H1 (cell line): Measurements from ENCODE around the gene GALNT17. TPM values are rescaled to one million over a fixed set of nuclear protein-coding genes. Genes with fewer than 3 reads are reported as not detected.

ENCODE experiments used
- CTCF ChIA-PET: fragments of 300-600 bp; sonication (Branson Sonifier 250); formaldehyde crosslinking; loops from one replicate; lab custom pipeline; 2021; ENCODE audit not compliant: partially characterized antibody; lab: Charles Lee
- POLR2A ChIA-PET: fragments of 300-600 bp; sonication (Branson Sonifier 250); formaldehyde crosslinking; loops from one replicate; lab custom pipeline; 2021; ENCODE audit warnings: inconsistent platforms; ENCODE audit not compliant: partially characterized antibody; lab: Charles Lee
- DNase-seq, 2 experiments: peaks; one replicate each; pipeline versions ENCODE4 v3.0.0 to v3.0.0-alpha.2; 2010 to 2022; ENCODE audit warnings: low spot score in 2 of 2, low read depth in 1 of 2, mixed read lengths in 1 of 2
- FAIRE-seq: peaks from 2 replicates; lab custom pipeline; 2011; peaks lifted over from hg19 to GRCh38; lab: Jason Lieb, UNC
- H2AFZ ChIP-seq: 2 replicates; pipeline ENCODE4 v1.8.1; 2012; ENCODE audit warnings: low read length, inconsistent platforms
- H2AK5ac ChIP-seq: 2 replicates; pipeline ENCODE4 v1.6.1; 2013; ENCODE audit warnings: low read depth, low read length
- H2BK120ac ChIP-seq: replicated peaks from 2 replicates; pipeline ENCODE3; 2013; ENCODE audit warnings: low read depth, low read length, inconsistent platforms
- H2BK12ac ChIP-seq: 2 replicates; pipeline ENCODE4 v1.6.1; 2013; ENCODE audit warnings: low read depth, low read length
- H2BK15ac ChIP-seq: 2 replicates; pipeline ENCODE4 v1.6.1; 2013; ENCODE audit warnings: low read length
- H2BK20ac ChIP-seq: 2 replicates; pipeline ENCODE4 v1.6.1; 2013; ENCODE audit warnings: low read length
- H2BK5ac ChIP-seq: 2 replicates; pipeline ENCODE4 v1.6.1; 2013; ENCODE audit warnings: low read depth, low read length
- H3K14ac ChIP-seq: 2 replicates; pipeline ENCODE4 v1.6.1; 2013; ENCODE audit warnings: inconsistent platforms; ENCODE audit not compliant: insufficient read length
- H3K18ac ChIP-seq: 2 replicates; pipeline ENCODE4 v1.6.1; 2013; ENCODE audit warnings: low read length; ENCODE audit errors: extremely low read depth
- H3K23ac ChIP-seq: 2 replicates; pipeline ENCODE4 v1.6.1; 2013; ENCODE audit warnings: inconsistent platforms; ENCODE audit not compliant: insufficient read length
- H3K23me2 ChIP-seq: 2 replicates; pipeline ENCODE4 v1.6.1; 2013; ENCODE audit warnings: low read depth, low read length
- H3K27ac ChIP-seq: 2 replicates; pipeline ENCODE4 v1.6.1; 2011; ENCODE audit warnings: low read depth, low read length, inconsistent platforms
- H3K27me3 ChIP-seq, 4 experiments: replicated peaks in 1 of 4; 1 replicate in 1 of 4; 2 replicates in 3 of 4; pipeline versions ENCODE4 v1.6.1 to v1.8.1; 2011 to 2013; ENCODE audit warnings: low read length in 3 of 4, mild to moderate bottlenecking in 3 of 4, inconsistent platforms in 2 of 4, mixed read lengths in 2 of 4, moderate library complexity in 1 of 4; ENCODE audit not compliant: control insufficient read depth in 3 of 4, insufficient read depth in 3 of 4; ENCODE audit errors: extremely low read depth in 1 of 4
- H3K36me3 ChIP-seq, 4 experiments: 2 replicates each; pipeline versions ENCODE4 v1.6.1 to v1.8.1; 2011 to 2013; ENCODE audit warnings: mild to moderate bottlenecking in 4 of 4, low read length in 3 of 4, moderate library complexity in 2 of 4, control low read depth in 1 of 4, inconsistent platforms in 1 of 4; ENCODE audit not compliant: insufficient read depth in 4 of 4, control insufficient read depth in 2 of 4
- H3K4ac ChIP-seq: replicated peaks from 2 replicates; pipeline ENCODE3; 2013; ENCODE audit warnings: low read length, low read depth, mixed read lengths, inconsistent platforms; ENCODE audit not compliant: insufficient read length
- H3K4me1 ChIP-seq, 4 experiments: replicated peaks in 1 of 4; 1 replicate in 1 of 4; 2 replicates in 3 of 4; pipeline versions ENCODE4 v1.6.1 to v1.8.1; 2011 to 2013; ENCODE audit warnings: low read length in 3 of 4, inconsistent platforms in 2 of 4, mixed read lengths in 1 of 4; ENCODE audit not compliant: insufficient read depth in 4 of 4, control insufficient read depth in 3 of 4
- H3K4me2 ChIP-seq, 2 experiments: 2 replicates each; pipeline versions ENCODE4 v1.6.1 to v1.8.1; 2011 to 2013; ENCODE audit warnings: low read depth in 2 of 2, low read length in 2 of 2, control low read depth in 1 of 2, inconsistent platforms in 1 of 2, mild to moderate bottlenecking in 1 of 2; ENCODE audit not compliant: insufficient read depth in 1 of 2
- H3K4me3 ChIP-seq, 4 experiments: fragments of 200-600, 300-600 bp in 1 of 4; sonication (generic), shearing (Covaris generic), sonication (Bioruptor Twin) in 1 of 4; 2 replicates each; pipeline versions ENCODE4 v1.5.1 to v1.8.1; 2011 to 2016; ENCODE audit warnings: low read length in 4 of 4, low read depth in 3 of 4, control low read depth in 2 of 4, inconsistent platforms in 2 of 4, mild to moderate bottlenecking in 2 of 4, mixed read lengths in 1 of 4, moderate library complexity in 1 of 4; ENCODE audit not compliant: insufficient read depth in 2 of 4; ENCODE audit errors: extremely low read depth in 1 of 4
- H3K56ac ChIP-seq: replicated peaks from 2 replicates; pipeline ENCODE3; 2013; ENCODE audit warnings: low read depth, mild to moderate bottlenecking, mixed read lengths, low read length, inconsistent platforms; ENCODE audit not compliant: insufficient read length
- H3K79me1 ChIP-seq: 2 replicates; pipeline ENCODE4 v1.6.1; 2013; ENCODE audit warnings: low read depth, low read length, control low read depth
- H3K79me2 ChIP-seq, 2 experiments: 2 replicates each; pipeline versions ENCODE4 v1.6.1 to v1.8.1; 2012 to 2013; ENCODE audit warnings: low read length in 2 of 2, mild to moderate bottlenecking in 2 of 2, inconsistent platforms in 1 of 2; ENCODE audit not compliant: insufficient read depth in 2 of 2, control insufficient read depth in 1 of 2
- H3K9ac ChIP-seq, 4 experiments: replicated peaks in 1 of 4; 1 replicate in 1 of 4; 2 replicates in 3 of 4; pipeline versions ENCODE4 v1.6.1 to v1.8.1; 2011 to 2013; ENCODE audit warnings: low read depth in 3 of 4, low read length in 3 of 4, control low read depth in 2 of 4, mild to moderate bottlenecking in 2 of 4, moderate library complexity in 2 of 4, inconsistent platforms in 1 of 4; ENCODE audit errors: extremely low read depth in 1 of 4
- H3K9me3 ChIP-seq, 2 experiments: 2 replicates each; pipeline versions ENCODE4 v1.6.1 to v1.8.1; 2012 to 2013; ENCODE audit warnings: mild to moderate bottlenecking in 2 of 2, moderate library complexity in 2 of 2, control low read depth in 1 of 2, inconsistent platforms in 1 of 2, low read depth in 1 of 2, low read length in 1 of 2, mixed read lengths in 1 of 2; ENCODE audit not compliant: insufficient read depth in 2 of 2
- H4K20me1 ChIP-seq, 2 experiments: replicated peaks in 1 of 2; 2 replicates each; pipeline versions ENCODE3 to v1.8.1; 2011 to 2013; ENCODE audit warnings: inconsistent platforms in 2 of 2, low read length in 2 of 2, mild to moderate bottlenecking in 1 of 2; ENCODE audit not compliant: insufficient read depth in 2 of 2, control insufficient read depth in 1 of 2
- H4K5ac ChIP-seq: 2 replicates; pipeline ENCODE4 v1.6.1; 2013; ENCODE audit warnings: low read length, low read depth, mixed read lengths, inconsistent platforms; ENCODE audit not compliant: insufficient read length
- H4K8ac ChIP-seq: 2 replicates; pipeline ENCODE4 v1.8.0; 2013; ENCODE audit warnings: mild to moderate bottlenecking, moderate library complexity, low read length, inconsistent platforms; ENCODE audit not compliant: insufficient read depth; ENCODE audit errors: extremely low read depth
- H4K91ac ChIP-seq: replicated peaks from 2 replicates; pipeline ENCODE3; 2013; ENCODE audit warnings: low read length, mixed read lengths, inconsistent platforms; ENCODE audit not compliant: insufficient read length
- BACH1 ChIP-seq: IDR thresholded peaks from 2 replicates; pipeline ENCODE4 v1.6.1; 2012; ENCODE audit warnings: low read length, improper control_type of control experiment
- BRCA1 ChIP-seq: IDR thresholded peaks from 2 replicates; pipeline ENCODE4 v1.6.1; 2012; ENCODE audit warnings: low read depth, low read length, improper control_type of control experiment
- CBX5 ChIP-seq: fragments of 300-800, 300-1000 bp; sonication (generic); IDR thresholded peaks from 2 replicates; pipeline ENCODE4 v1.7.1; 2016; ENCODE audit warnings: antibody characterized with exemption, low read length, low read depth
- EGR1 ChIP-seq: IDR thresholded peaks from 2 replicates; pipeline ENCODE4 v1.6.1; 2011; ENCODE audit warnings: low read depth, low read length, borderline replicate concordance
- EZH2 ChIP-seq: fragments of 200-600 bp; sonication (generic); IDR thresholded peaks from 2 replicates; pipeline ENCODE4 v1.7.1; 2012; ENCODE audit warnings: low read depth, mild to moderate bottlenecking, moderate library complexity, low read length, inconsistent platforms; ENCODE audit not compliant: severe bottlenecking
- FOSL1 ChIP-seq: IDR thresholded peaks from 2 replicates; pipeline ENCODE4 v1.6.1; 2011; ENCODE audit warnings: mild to moderate bottlenecking, low read depth, low read length, moderate library complexity; ENCODE audit not compliant: insufficient read depth
- KDM4A ChIP-seq: IDR thresholded peaks from one replicate; pipeline ENCODE4 v1.7.1; 2012; ENCODE audit warnings: low read depth, mild to moderate bottlenecking, moderate library complexity, low read length, inconsistent platforms; ENCODE audit not compliant: severe bottlenecking
- MAFK ChIP-seq: IDR thresholded peaks from 2 replicates; pipeline ENCODE4 v1.6.1; 2012; ENCODE audit warnings: low read depth, mild to moderate bottlenecking, improper control_type of control experiment, low read length
- PHF8 ChIP-seq: fragments of 200-600 bp; sonication (generic); conservative IDR thresholded peaks from 2 replicates; pipeline ENCODE4 v1.7.1; 2012; ENCODE audit warnings: low read depth, mild to moderate bottlenecking, inconsistent platforms, low read length, moderate library complexity
- POLR2AphosphoS5 ChIP-seq: IDR thresholded peaks from 2 replicates; pipeline ENCODE4 v1.6.1; 2011; ENCODE audit warnings: low read depth, low read length
- RAD21 ChIP-seq, 2 experiments: IDR thresholded peaks in 1 of 2; conservative IDR thresholded peaks in 1 of 2; 2 replicates each; pipeline ENCODE4 v1.6.1; 2011; ENCODE audit warnings: low read depth in 2 of 2, low read length in 2 of 2, improper control_type of control experiment in 1 of 2, inconsistent platforms in 1 of 2, mild to moderate bottlenecking in 1 of 2, moderate library complexity in 1 of 2
- SRF ChIP-seq: IDR thresholded peaks from 2 replicates; pipeline ENCODE4 v1.6.1; 2011; ENCODE audit warnings: mild to moderate bottlenecking, low read depth, low read length, moderate library complexity
- TBP ChIP-seq: IDR thresholded peaks from 2 replicates; pipeline ENCODE4 v1.6.1; 2011; ENCODE audit warnings: low read depth, low read length, improper control_type of control experiment
- WGBS, 2 experiments: shearing (Covaris generic) in 1 of 2; methylation state at CpG; one replicate each; pipeline versions ENCODE4 v1.1.6 to v1.1.7; 2013 to 2015; ENCODE audit warnings: low lambda C conversion rate in 2 of 2, mixed read lengths in 2 of 2, inconsistent platforms in 1 of 2, low coverage in 1 of 2, missing lambda C conversion rate in 1 of 2; ENCODE audit not compliant: insufficient replicate concordance in 2 of 2, insufficient coverage in 1 of 2, insufficient read length in 1 of 2; ENCODE audit errors: extremely low coverage in 1 of 2, missing lambda C conversion rate in 1 of 2; 5-methylcytosine and 5-hydroxymethylcytosine counted together
- polyA plus RNA-seq, 7 experiments: library from polyadenylated mRNA; depleted of rRNA in 3 of 7; stranded (reverse) in 5 of 7; unstranded in 2 of 7; fragments of >200 nt in 5 of 7; fragments of 200-250 nt in 2 of 7; gene quantifications; 1 replicate in 5 of 7; 2 replicates in 1 of 7; 4 replicates in 1 of 7; pipeline versions ENCODE4 v1.2.1 to v1.2.3, GENCODE V29; 2011 to 2013; ENCODE audit warnings: missing spikeins in 2 of 7, mixed read lengths in 2 of 7
- total RNA-seq: library from RNA; stranded (reverse); fragmentation: NEBNext Ultra II Directional; extraction: Animal tissue kit (Norgen Biotek cat#: 25700); gene quantifications from 2 replicates; pipeline ENCODE4 v1.2.1, GENCODE V29; 2021

Gene GALNT17
- total and polyA plus RNA-seq, 2 of the 8 experiments (the other 6 are each of a cell fraction or from before 2014, with no cell fraction given): 37.7 to 47.0 TPM

DNA sequence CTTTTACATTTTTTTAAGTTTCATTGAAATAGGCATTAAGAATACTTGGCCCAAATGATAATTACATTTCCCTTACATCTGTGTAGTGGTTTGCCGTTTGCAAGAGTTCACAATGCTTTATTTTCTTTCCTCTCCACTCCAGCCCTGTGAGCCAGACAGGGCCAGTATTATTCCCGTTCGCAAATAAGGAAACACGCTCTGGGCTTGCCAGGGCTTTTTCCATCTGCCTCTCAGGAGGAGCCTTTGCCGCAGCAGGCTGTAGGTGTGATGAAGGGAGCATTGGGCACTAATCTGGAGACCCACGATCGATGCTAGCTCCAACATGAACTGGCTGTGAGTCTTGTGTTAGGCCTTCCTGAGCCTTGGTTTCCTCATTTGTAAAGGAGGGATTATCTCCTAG, 154.4 kb downstream of the GALNT17 start:
- H3K4ac ChIP-seq: no peak overlapping the region
- POLR2A ChIA-PET: interaction anchor here (0.9 kb wide), 1 partner anchor 47 kb away, joined by 3 read pairs; no protein-coding TSS in a partner anchor

More for the DNA sequence above, 154.4 kb downstream of the GALNT17 start:
- Histone ChIP-seq H2BK20ac (no peak overlapping the region), H4K8ac (no peak overlapping the region), H3K4me1 (peaks cover 0 to 15% (median 9%) of the 10 kb centered on the region in 4 experiments; a peak in 6 of 7 replicates), H3K27ac (0 out of 2 replicates have a peak overlapping the region, but pooled peaks have one; percentile 17), H3K79me1 (peaks cover 14% of the 10 kb centered on the region; the same call in 1 of the 2 replicates), H3K14ac (no peak overlapping the region), H2BK12ac (no peak overlapping the region), H4K20me1 (peaks cover 0 to 2% of the 10 kb centered on the region in 2 experiments), H2BK15ac (no peak overlapping the region), H2BK5ac (no peak overlapping the region), H4K91ac (no peak overlapping the region), H3K56ac (no peak overlapping the region), H3K9me3 (no peaks in the 10 kb centered on the region), H4K5ac (no peak overlapping the region), H3K27me3 (no peaks in the 10 kb centered on the region), H2BK120ac (no peak overlapping the region), H3K23me2 (peaks cover 2% of the 10 kb centered on the region; the same call in 1 of the 2 replicates), H3K18ac (no peak overlapping the region; the same call in 1 of the 2 replicates), H3K4me3 (no peak overlapping the region)
- CTCF ChIA-PET: no interaction called here
- 77% methylated on average over 7 of the region's 7 CpGs; no CpG with 5 or more reads in 1 of the 2 experiments for WGBS, 2 experiments
- no peak for FAIRE-seq
- no peak for TF ChIP-seq SRF
- TF ChIP-seq KDM4A: no peak
- TF ChIP-seq TBP: no peak
- TF ChIP-seq FOSL1: no peak
- no peak for TF ChIP-seq BACH1
- TF ChIP-seq MAFK: no peak
- TF ChIP-seq POLR2AphosphoS5: no peak
- TF ChIP-seq PHF8: no peak
- TF ChIP-seq EZH2: no peak
- TF ChIP-seq BRCA1: no peak
- no peak for TF ChIP-seq RAD21 (IDR thresholded peaks at IDR 0.05 in 1 of 2, conservative IDR thresholded peaks at IDR 0.05 in 1 of 2; ENCODE audit: low read depth in 2 of 2, low read length in 2 of 2)
- no peak for TF ChIP-seq CBX5
- no peak for TF ChIP-seq EGR1
- TF ChIP-seq, all 59 proteins: peak for 0
- Histone ChIP-seq H2AK5ac (0 out of 2 replicates have a peak overlapping the region, but pooled peaks have one; percentile 56), H2AFZ (no peak overlapping the region), H3K23ac (no peak overlapping the region), H3K79me2 (peaks cover 0 to 90% of the 10 kb centered on the region in 2 experiments; a peak in 2 of 4 replicates), H3K9ac (no peak overlapping the region), H3K36me3 (no peaks in the 10 kb centered on the region), H3K4me2 (no peak overlapping the region; a peak in 1 of 4 replicates)
- no peak for DNase-seq
